ENCODE results near the gene MAN1A1. TPM values are rescaled to one million over a fixed set of nuclear protein-coding genes. Genes with fewer than 3 reads are reported as not detected.

Gene MAN1A1
- total RNA-seq, 1 donor from 2014 or later = 24.9 TPM

GRCh38 chr6:119280668-119281067 lies 68.9 kb downstream of the MAN1A1 start:
- FAIRE-seq = no peak

GRCh38 chr6:119280080-119280479 lies 69.5 kb downstream of the MAN1A1 start:
- no peak for DNase-seq (ENCODE audit: low spot score in 2 of 2)
- FAIRE-seq = no peak

More at GRCh38 chr6:119280668-119281067, 68.9 kb downstream of the MAN1A1 start:
- no peak for DNase-seq (ENCODE audit: low spot score in 2 of 2)

GRCh38 chr6:119278625-119279024 lies 70.9 kb downstream of the MAN1A1 start:
- FAIRE-seq = no peak
- DNase-seq (ENCODE audit: low spot score in 2 of 2) = no peak

GRCh38 chr6:119277052-119277451 lies 72.5 kb downstream of the MAN1A1 start:
- FAIRE-seq = no peak

GRCh38 chr6:119276211-119276610 lies 73.3 kb downstream of the MAN1A1 start:
- DNase-seq (ENCODE audit: low spot score in 2 of 2) (no peak), FAIRE-seq (no peak)

More at GRCh38 chr6:119277052-119277451, 72.5 kb downstream of the MAN1A1 start:
- DNase-seq (ENCODE audit: low spot score in 2 of 2) = no peak

GRCh38 chr6:119274197-119274595 lies 75.4 kb downstream of the MAN1A1 start:
- DNase-seq (ENCODE audit: low spot score in 2 of 2) = no peak
- no peak for FAIRE-seq

- FAIRE-seq (no peak), DNase-seq (ENCODE audit: low spot score in 2 of 2) (no peak)
Observed at GRCh38 chr6:119273272-119274196, 76.0 kb downstream of the MAN1A1 start.

- no peak for DNase-seq (ENCODE audit: low spot score in 2 of 2)
- FAIRE-seq = no peak
Observed at GRCh38 chr6:119270545-119270944, 79.0 kb downstream of the MAN1A1 start.

GRCh38 chr6:119269266-119270103 lies 80.1 kb downstream of the MAN1A1 start:
- FAIRE-seq (no peak), DNase-seq (ENCODE audit: low spot score in 2 of 2) (no peak)

GRCh38 chr6:119267126-119267905 lies 82.2 kb downstream of the MAN1A1 start:
- FAIRE-seq = no peak
- no peak for DNase-seq (ENCODE audit: low spot score in 2 of 2)

- no peak for FAIRE-seq
- DNase-seq (ENCODE audit: low spot score in 2 of 2) = no peak
Observed at GRCh38 chr6:119264854-119265397, 84.6 kb downstream of the MAN1A1 start.

- FAIRE-seq = no peak
- no peak for DNase-seq (ENCODE audit: low spot score in 2 of 2)
Observed at GRCh38 chr6:119262612-119263011, 86.9 kb downstream of the MAN1A1 start.

- FAIRE-seq (no peak), DNase-seq (ENCODE audit: low spot score in 2 of 2) (no peak)
Observed at GRCh38 chr6:119261944-119262284, 87.6 kb downstream of the MAN1A1 start.

- FAIRE-seq (no peak), DNase-seq (ENCODE audit: low spot score in 2 of 2) (no peak)
Observed at GRCh38 chr6:119259027-119259426, 90.5 kb downstream of the MAN1A1 start.

GRCh38 chr6:119257726-119258125 lies 91.8 kb downstream of the MAN1A1 start:
- DNase-seq (ENCODE audit: low spot score in 2 of 2) (no peak), FAIRE-seq (no peak)

- DNase-seq (ENCODE audit: low spot score in 2 of 2) = no peak
- no peak for FAIRE-seq
Observed at GRCh38 chr6:119256978-119257462, 92.5 kb downstream of the MAN1A1 start.

GRCh38 chr6:119256392-119256791 lies 93.2 kb downstream of the MAN1A1 start:
- FAIRE-seq = no peak

GRCh38 chr6:119255492-119255891 lies 94.1 kb downstream of the MAN1A1 start:
- DNase-seq (ENCODE audit: low spot score in 2 of 2) (no peak), FAIRE-seq (no peak)

More at GRCh38 chr6:119256392-119256791, 93.2 kb downstream of the MAN1A1 start:
- DNase-seq (ENCODE audit: low spot score in 2 of 2) = no peak

- DNase-seq (ENCODE audit: low spot score in 2 of 2) (no peak), FAIRE-seq (no peak)
Observed at GRCh38 chr6:119250036-119250435, 99.5 kb downstream of the MAN1A1 start.

GRCh38 chr6:119249319-119249718 lies 100.2 kb downstream of the MAN1A1 start:
- FAIRE-seq (no peak), DNase-seq (ENCODE audit: low spot score in 2 of 2) (no peak)
